Gastroesophageal sphincter (tissue), 4 donors: ENCODE results near the gene BMP7. TPM values are rescaled to one million over a fixed set of nuclear protein-coding genes. Genes with fewer than 3 reads are reported as not detected.

Experiments
- ATAC-seq: fragments of 150-250 bp; one replicate; pipeline ENCODE4 v1.9.1; 2016; ENCODE audit warnings: mild to moderate bottlenecking, moderate library complexity
- H3K27ac ChIP-seq, 4 donors: fragments of 200-600 bp; sonication (generic) in 3 of 4; 1 replicate in 3 of 4; 2 replicates in 1 of 4; pipeline ENCODE4 v1.5.1; 2016 to 2019
- H3K27me3 ChIP-seq: fragments of 200-600 bp; sonication (generic); one replicate; pipeline ENCODE4 v1.5.1; 2019
- H3K36me3 ChIP-seq, 2 donors: fragments of 200-600 bp; sonication (generic); one replicate each; pipeline ENCODE4 v1.5.1; 2019; ENCODE audit warnings: control low read depth in 1 of 2
- H3K4me1 ChIP-seq, 3 donors: fragments of 200-600 bp; sonication (generic); 1 replicate in 2 of 3; 2 replicates in 1 of 3; pipeline ENCODE4 v1.5.1; 2016 to 2019; ENCODE audit warnings: control low read depth in 2 of 3
- H3K4me3 ChIP-seq, 2 donors: fragments of 200-600 bp; sonication (generic); one replicate each; pipeline ENCODE4 v1.5.1; 2019; ENCODE audit warnings: mild to moderate bottlenecking in 1 of 2, moderate library complexity in 1 of 2
- H3K9me3 ChIP-seq, 3 donors: fragments of 200-600 bp; sonication (generic); one replicate each; pipeline ENCODE4 v1.5.1; 2017 to 2019; ENCODE audit warnings: control low read depth in 2 of 3
- CTCF ChIP-seq, 4 experiments: fragments of 200-600 bp in 2 of 4; fragments of 450-650 bp in 2 of 4; sonication (generic) in 1 of 4; IDR thresholded peaks; one replicate each; pipeline ENCODE4 v1.5.1; 2017 to 2019; ENCODE audit warnings: antibody characterized with exemption in 4 of 4, mild to moderate bottlenecking in 2 of 4, moderate library complexity in 2 of 4
- EP300 ChIP-seq: sonication (generic); formaldehyde crosslinking; IDR thresholded peaks from one replicate; pipeline ENCODE4 v1.6.1; 2017; ENCODE audit warnings: antibody characterized with exemption, mild to moderate bottlenecking
- POLR2A ChIP-seq, 2 donors: fragments of 450-650 bp; IDR thresholded peaks; one replicate each; pipeline ENCODE4 v1.6.1; 2017; ENCODE audit warnings: antibody characterized with exemption in 2 of 2, mild to moderate bottlenecking in 2 of 2, moderate library complexity in 1 of 2
- POLR2AphosphoS5 ChIP-seq: sonication (generic); formaldehyde crosslinking; IDR thresholded peaks from one replicate; pipeline ENCODE4 v1.6.1; 2017; ENCODE audit warnings: antibody characterized with exemption
- WGBS, 2 donors: methylation state at CpG; one replicate each; pipeline ENCODE4 v1.1.5; 2018; ENCODE audit warnings: low coverage in 1 of 2; 5-methylcytosine and 5-hydroxymethylcytosine counted together
- total RNA-seq, 4 donors: library from RNA; depleted of rRNA; stranded (reverse); fragments of >200 nt; gene quantifications; one replicate each; pipeline ENCODE4 v1.1.0, GENCODE V29; 2016

The BMP7 gene
- total RNA-seq, 4 donors from 2014 or later = 0.16 to 10.8 (median 5.0) TPM

DNA sequence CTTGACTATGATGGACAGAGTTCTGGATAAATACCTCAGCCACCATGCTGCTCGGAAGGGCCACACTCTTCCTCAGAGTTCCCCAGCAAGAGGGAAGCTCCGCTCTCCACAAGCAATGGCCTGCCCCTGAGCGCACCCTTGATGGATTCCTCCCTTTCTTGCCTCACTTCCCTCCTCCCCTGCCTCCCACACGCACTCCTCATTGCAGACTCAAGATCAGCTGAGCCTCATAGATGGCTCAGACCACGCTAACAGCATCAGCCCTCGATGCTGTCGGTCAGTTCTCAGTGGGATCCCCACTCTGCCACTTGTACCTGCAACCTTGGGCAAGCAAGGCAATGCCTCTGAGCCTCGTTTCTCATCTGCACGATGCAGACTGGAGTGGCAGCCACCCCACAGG lies 123.3 kb downstream of the BMP7 start:
- Histone ChIP-seq H3K4me1 (no peaks in the 10 kb centered on the region), H3K4me3 (no peak overlapping the region), H3K36me3 (no peaks in the 10 kb centered on the region), H3K9me3 (no peaks in the 10 kb centered on the region), H3K27me3 (peaks cover 40% of the 10 kb centered on the region), H3K27ac (no peak overlapping the region)
- no peak for ATAC-seq
- WGBS, 2 donors = 69 to 100% methylated on average over 1 to 7 of the region's 9 CpGs
- no peak for TF ChIP-seq POLR2AphosphoS5
- no peak for TF ChIP-seq CTCF (IDR thresholded peaks at IDR 0.05)
- TF ChIP-seq EP300 = no peak
- TF ChIP-seq POLR2A (IDR thresholded peaks at IDR 0.05) = no peak

- Histone ChIP-seq H3K4me3 (no peak overlapping the region), H3K27me3 (peaks cover 39% of the 10 kb centered on the region), H3K36me3 (no peaks in the 10 kb centered on the region), H3K27ac (no peak overlapping the region), H3K4me1 (no peaks in the 10 kb centered on the region), H3K9me3 (no peaks in the 10 kb centered on the region)
- ATAC-seq = no peak
- 81 to 94% methylated on average over 7 to 12 of the region's 12 CpGs for WGBS, 2 donors
- no peak for TF ChIP-seq POLR2A (IDR thresholded peaks at IDR 0.05)
- TF ChIP-seq CTCF (IDR thresholded peaks at IDR 0.05) = no peak
- TF ChIP-seq EP300 = no peak
- TF ChIP-seq POLR2AphosphoS5 = no peak
Observed at GRCh38 chr20:57142667-57143066, 123.8 kb downstream of the BMP7 start.

DNA sequence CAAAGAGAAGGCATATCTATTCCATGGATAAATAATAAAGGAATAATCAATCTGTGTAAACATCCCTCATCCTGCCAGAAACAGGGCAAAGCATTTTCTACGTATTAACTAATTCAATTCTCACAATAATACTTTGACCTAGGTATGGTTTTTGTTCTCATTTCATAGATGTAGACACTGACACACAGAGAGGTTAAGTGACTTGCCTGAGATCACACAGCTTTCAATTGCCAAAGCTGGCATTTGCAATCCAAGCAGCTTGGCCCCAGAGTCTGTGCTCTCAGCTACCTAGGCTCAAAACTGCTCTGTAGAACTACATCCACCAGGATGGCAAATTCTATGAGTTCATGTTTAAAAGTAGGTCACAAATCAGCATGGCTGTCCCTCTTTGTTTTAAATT lies 124.9 kb downstream of the BMP7 start:
- Histone ChIP-seq H3K27me3 (peaks cover 28% of the 10 kb centered on the region), H3K4me3 (no peak overlapping the region), H3K27ac (no peak overlapping the region), H3K4me1 (no peaks in the 10 kb centered on the region), H3K9me3 (no peaks in the 10 kb centered on the region), H3K36me3 (no peaks in the 10 kb centered on the region)
- no peak for ATAC-seq
- WGBS, 2 donors = 68 to 89% methylated on average over 1 of the region's 1 CpG
- TF ChIP-seq EP300 = no peak
- TF ChIP-seq POLR2AphosphoS5 = no peak
- TF ChIP-seq POLR2A (IDR thresholded peaks at IDR 0.05) = no peak
- no peak for TF ChIP-seq CTCF (IDR thresholded peaks at IDR 0.05)

GRCh38 chr20:57140416-57140965 lies 126.0 kb downstream of the BMP7 start:
- ATAC-seq = no peak
- H3K4me1 ChIP-seq = no peaks in the 10 kb centered on the region
- TF ChIP-seq CTCF (IDR thresholded peaks at IDR 0.05) = no peak
- TF ChIP-seq POLR2A (IDR thresholded peaks at IDR 0.05) = no peak
- TF ChIP-seq EP300 = no peak
- no peak for TF ChIP-seq POLR2AphosphoS5
- H3K27me3 ChIP-seq = peaks cover 26% of the 10 kb centered on the region
- no peak overlapping the region for H3K27ac ChIP-seq
- H3K4me3 ChIP-seq = no peak overlapping the region
- no peaks in the 10 kb centered on the region for H3K9me3 ChIP-seq
- WGBS, 2 donors = 75 to 78% methylated on average over 4 to 5 of the region's 7 CpGs
- H3K36me3 ChIP-seq = no peaks in the 10 kb centered on the region

GRCh38 chr20:57139342-57140093 lies 126.9 kb downstream of the BMP7 start:
- no peaks in the 10 kb centered on the region for H3K9me3 ChIP-seq
- WGBS, 2 donors = 87 to 91% methylated on average over 7 to 8 of the region's 8 CpGs
- no peaks in the 10 kb centered on the region for H3K36me3 ChIP-seq
- H3K4me1 ChIP-seq = no peaks in the 10 kb centered on the region
- no peak overlapping the region for H3K27ac ChIP-seq
- H3K27me3 ChIP-seq = peaks cover 30% of the 10 kb centered on the region
- no peak overlapping the region for H3K4me3 ChIP-seq
- no peak for ATAC-seq
- TF ChIP-seq POLR2AphosphoS5 = no peak
- TF ChIP-seq POLR2A (IDR thresholded peaks at IDR 0.05) = no peak
- TF ChIP-seq CTCF (IDR thresholded peaks at IDR 0.05) = no peak
- no peak for TF ChIP-seq EP300
